ENCODE measurements around the gene HDGFL3.

DNA sequence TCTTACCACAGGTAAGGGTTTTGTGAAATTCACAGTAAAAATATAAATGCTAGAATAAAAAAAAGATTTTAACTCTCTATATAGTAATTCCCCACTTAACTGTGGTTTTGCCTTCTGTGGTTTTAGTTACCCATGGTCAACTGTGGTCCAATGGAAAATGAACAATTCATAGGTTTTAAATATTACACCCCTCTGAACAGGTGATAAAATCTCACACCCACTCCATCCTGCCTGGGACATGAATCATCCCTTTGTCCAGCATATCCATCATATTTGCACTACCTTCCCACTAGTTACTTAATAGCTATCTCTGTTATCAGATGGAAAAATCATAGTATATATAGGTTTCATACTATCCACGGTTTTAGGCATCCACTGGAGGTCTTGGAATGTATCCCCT, 49.2 kb downstream of the HDGFL3 start:
- TF ChIP-seq, protein P1, sequence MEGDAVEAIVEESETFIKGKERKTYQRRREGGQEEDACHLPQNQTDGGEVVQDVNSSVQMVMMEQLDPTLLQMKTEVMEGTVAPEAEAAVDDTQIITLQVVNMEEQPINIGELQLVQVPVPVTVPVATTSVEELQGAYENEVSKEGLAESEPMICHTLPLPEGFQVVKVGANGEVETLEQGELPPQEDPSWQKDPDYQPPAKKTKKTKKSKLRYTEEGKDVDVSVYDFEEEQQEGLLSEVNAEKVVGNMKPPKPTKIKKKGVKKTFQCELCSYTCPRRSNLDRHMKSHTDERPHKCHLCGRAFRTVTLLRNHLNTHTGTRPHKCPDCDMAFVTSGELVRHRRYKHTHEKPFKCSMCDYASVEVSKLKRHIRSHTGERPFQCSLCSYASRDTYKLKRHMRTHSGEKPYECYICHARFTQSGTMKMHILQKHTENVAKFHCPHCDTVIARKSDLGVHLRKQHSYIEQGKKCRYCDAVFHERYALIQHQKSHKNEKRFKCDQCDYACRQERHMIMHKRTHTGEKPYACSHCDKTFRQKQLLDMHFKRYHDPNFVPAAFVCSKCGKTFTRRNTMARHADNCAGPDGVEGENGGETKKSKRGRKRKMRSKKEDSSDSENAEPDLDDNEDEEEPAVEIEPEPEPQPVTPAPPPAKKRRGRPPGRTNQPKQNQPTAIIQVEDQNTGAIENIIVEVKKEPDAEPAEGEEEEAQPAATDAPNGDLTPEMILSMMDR (IDR thresholded peaks at IDR 0.05; ENCODE audit: poor library complexity), result no peak
- no peak for TF ChIP-seq EZH2phosphoT487 (IDR thresholded peaks at IDR 0.05; ENCODE audit: low read depth, severe bottlenecking, unreplicated experiment)
- no peak for TF ChIP-seq EZH2 (IDR thresholded peaks at IDR 0.05; ENCODE audit: borderline replicate concordance)

Measured in hepatocyte (in vitro differentiated cells).